ENCODE results near the gene CRYBA4.

DNA sequence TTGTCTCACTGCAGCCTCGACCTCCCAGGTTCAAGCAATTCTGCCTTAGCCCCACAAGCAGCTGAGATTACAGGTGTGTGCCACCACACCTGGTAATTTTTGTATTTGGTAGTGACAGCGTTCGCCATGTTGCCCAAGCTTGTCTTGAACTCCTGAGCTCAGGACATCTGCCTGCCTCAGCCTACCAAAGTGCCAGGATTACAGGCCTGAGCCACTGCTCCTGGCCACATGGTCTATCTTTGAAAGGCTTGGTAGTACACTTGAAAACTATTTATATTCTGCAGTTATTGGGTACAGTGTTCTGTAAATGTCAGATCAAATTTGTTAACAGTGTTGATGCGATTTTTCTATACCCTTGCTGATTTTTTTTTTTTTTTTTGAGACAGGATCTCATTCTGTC, 9.5 kb downstream of the CRYBA4 start:
- TF ChIP-seq, protein P1, sequence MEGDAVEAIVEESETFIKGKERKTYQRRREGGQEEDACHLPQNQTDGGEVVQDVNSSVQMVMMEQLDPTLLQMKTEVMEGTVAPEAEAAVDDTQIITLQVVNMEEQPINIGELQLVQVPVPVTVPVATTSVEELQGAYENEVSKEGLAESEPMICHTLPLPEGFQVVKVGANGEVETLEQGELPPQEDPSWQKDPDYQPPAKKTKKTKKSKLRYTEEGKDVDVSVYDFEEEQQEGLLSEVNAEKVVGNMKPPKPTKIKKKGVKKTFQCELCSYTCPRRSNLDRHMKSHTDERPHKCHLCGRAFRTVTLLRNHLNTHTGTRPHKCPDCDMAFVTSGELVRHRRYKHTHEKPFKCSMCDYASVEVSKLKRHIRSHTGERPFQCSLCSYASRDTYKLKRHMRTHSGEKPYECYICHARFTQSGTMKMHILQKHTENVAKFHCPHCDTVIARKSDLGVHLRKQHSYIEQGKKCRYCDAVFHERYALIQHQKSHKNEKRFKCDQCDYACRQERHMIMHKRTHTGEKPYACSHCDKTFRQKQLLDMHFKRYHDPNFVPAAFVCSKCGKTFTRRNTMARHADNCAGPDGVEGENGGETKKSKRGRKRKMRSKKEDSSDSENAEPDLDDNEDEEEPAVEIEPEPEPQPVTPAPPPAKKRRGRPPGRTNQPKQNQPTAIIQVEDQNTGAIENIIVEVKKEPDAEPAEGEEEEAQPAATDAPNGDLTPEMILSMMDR (conservative IDR thresholded peaks at IDR 0.05), result no peak
- no peak for TF ChIP-seq EZH2 (IDR thresholded peaks at IDR 0.05; ENCODE audit: low read depth)

Measured in PC-9 (cell line).